ENCODE measurements around the gene TBKBP1.

- no peak for TF ChIP-seq CTCF (IDR thresholded peaks at IDR 0.05; ENCODE audit: low read length)
- TF ChIP-seq EZH2 (IDR thresholded peaks at IDR 0.05; ENCODE audit: borderline replicate concordance, low read length): no peak
These were observed 7.6 kb downstream of the TBKBP1 start for GRCh38 chr17:47701608-47702007.

All from OCI-LY1 (cell line).